Activated CD4-positive, alpha-beta memory T cell treated with anti-CD3 and anti-CD28 coated beads for 36 hours (primary cell): ENCODE measurements around the gene DHODH. TPM values are rescaled to one million over a fixed set of nuclear protein-coding genes. Genes with fewer than 3 reads are reported as not detected.
"Not testable (repeated sequence)": the region's sequence is repeated elsewhere in the genome, so short reads cannot be mapped to it uniquely, and the experiment has no call there.

Source experiments
- CTCF ChIA-PET: fragments of 350-600 bp; sonication (Branson Sonifier 250); formaldehyde crosslinking; loops from one replicate; lab custom pipeline; 2021; ENCODE audit warnings: antibody characterized with exemption, inconsistent platforms; lab: Charles Lee
- POLR2A ChIA-PET: fragments of 350-600 bp; sonication (Branson Sonifier 250); formaldehyde crosslinking; loops from one replicate; lab custom pipeline; 2021; ENCODE audit warnings: antibody characterized with exemption; lab: Charles Lee
- DNase-seq: peaks from one replicate; pipeline ENCODE4 v3.0.0-alpha.2; 2020
- H3K27ac Mint-ChIP-seq: one replicate; pipeline ENCODE4 v1.8.0; 2021; ENCODE audit warnings: mixed read lengths
- H3K27me3 Mint-ChIP-seq: one replicate; pipeline ENCODE4 v1.8.0; 2021; ENCODE audit warnings: mixed read lengths
- H3K36me3 Mint-ChIP-seq: one replicate; pipeline ENCODE4 v1.8.0; 2021; ENCODE audit warnings: mixed read lengths
- H3K4me1 Mint-ChIP-seq: one replicate; pipeline ENCODE4 v1.8.0; 2021; ENCODE audit warnings: low read depth, mixed read lengths
- H3K4me3 Mint-ChIP-seq: one replicate; pipeline ENCODE4 v1.8.0; 2021; ENCODE audit warnings: mild to moderate bottlenecking, mixed read lengths
- H3K9me3 Mint-ChIP-seq: one replicate; pipeline ENCODE4 v1.8.0; 2021; ENCODE audit warnings: mixed read lengths
- intact Hi-C: fragments of 100-400 bp; cut with micrococcal nuclease; formaldehyde crosslinking; loops from one replicate; pipeline ENCODE4 v1.15.1; 2023
- total RNA-seq, 2 experiments: library from RNA; stranded (reverse); gene quantifications; one replicate each; pipeline ENCODE4 v1.2.3, GENCODE V29; 2021

The DHODH gene
- total RNA-seq, 2 experiments from 2014 or later = 16.9 to 18.6 TPM

DNA sequence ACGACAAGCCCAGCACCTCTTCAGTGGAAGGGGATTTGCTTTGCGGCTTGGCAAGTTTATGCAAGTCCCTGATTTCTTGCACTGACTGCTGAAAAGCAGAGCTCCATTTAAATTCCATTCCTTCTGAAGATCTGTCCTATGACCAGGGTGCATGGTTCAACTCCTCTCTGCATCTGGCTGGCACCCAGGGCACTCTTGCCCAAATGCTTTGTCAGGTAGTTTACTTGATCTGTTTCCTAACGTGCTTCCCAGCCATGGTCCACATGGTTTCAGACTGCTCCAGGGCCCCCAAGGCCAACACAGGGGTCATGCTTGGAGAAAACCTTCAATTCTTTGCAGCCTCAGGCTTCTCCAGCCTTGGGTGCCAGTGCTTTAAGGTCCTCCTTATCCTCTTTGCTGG is 34.5 kb downstream of the DHODH start:
- H3K4me1 Mint-ChIP-seq = no peaks in the 10 kb centered on the region
- CTCF ChIA-PET = no interaction called here

DNA sequence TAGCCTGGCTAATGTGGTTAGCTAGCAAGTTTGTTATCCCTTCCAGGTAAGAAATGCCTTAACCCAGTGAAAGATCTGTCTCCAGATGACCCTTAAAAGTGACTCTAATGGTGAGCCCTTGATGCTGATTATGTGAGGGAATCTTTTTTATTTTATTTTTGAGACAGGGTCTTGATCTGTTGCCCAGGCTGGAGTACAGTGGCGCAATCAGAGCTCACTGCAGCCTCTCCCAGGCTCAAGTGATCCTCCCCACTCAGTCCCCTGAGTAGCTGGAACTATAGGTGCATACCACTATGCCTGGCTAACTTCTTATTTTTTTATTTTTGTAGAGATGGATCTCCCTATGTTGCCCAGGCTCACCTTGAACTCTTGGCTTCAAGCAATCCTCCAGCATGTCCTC is 35.0 kb downstream of the DHODH start:
- intact Hi-C loops = no loop called here
- Mint-ChIP-seq H3K4me1 (no peaks in the 10 kb centered on the region), H3K27ac (no peak overlapping the region), H3K36me3 (peaks cover 19% of the 10 kb centered on the region), H3K9me3 (peaks cover 3% of the 10 kb centered on the region), H3K4me3 (no peak overlapping the region), H3K27me3 (no peaks in the 10 kb centered on the region)
- CTCF ChIA-PET = no interaction called here
- POLR2A ChIA-PET = no interaction called here
- no peak for DNase-seq

More for the DNA sequence above, 34.5 kb downstream of the DHODH start:
- H3K27me3 Mint-ChIP-seq = no peaks in the 10 kb centered on the region
- POLR2A ChIA-PET = no interaction called here
- H3K27ac Mint-ChIP-seq = no peak overlapping the region
- no peak overlapping the region for H3K4me3 Mint-ChIP-seq
- H3K9me3 Mint-ChIP-seq = peaks cover 3% of the 10 kb centered on the region
- intact Hi-C loops = no loop called here
- H3K36me3 Mint-ChIP-seq = peaks cover 19% of the 10 kb centered on the region
- DNase-seq = no peak

DNA sequence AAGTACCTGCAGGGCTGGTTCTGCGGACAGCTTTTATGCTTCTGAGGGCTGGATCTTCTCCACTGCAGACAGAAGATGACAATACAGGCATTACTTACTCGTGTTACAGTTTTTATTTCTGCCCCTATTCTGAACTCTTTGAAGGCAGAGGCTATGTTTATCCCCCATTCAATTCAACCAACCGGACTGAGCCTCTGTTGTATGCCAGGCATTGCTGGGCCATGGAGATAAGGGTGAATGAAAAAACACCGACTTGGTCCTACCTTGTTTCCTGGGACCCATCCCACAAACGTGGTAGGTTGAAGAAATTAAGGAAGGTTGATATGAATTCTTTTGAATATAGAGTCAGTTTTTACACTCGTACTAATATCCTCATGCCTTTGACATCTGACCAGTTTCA is 35.8 kb downstream of the DHODH start:
- no peak overlapping the region for H3K4me3 Mint-ChIP-seq
- H3K9me3 Mint-ChIP-seq = peaks cover 9% of the 10 kb centered on the region
- no peak for DNase-seq
- CTCF ChIA-PET = no interaction called here
- intact Hi-C loops = no loop called here
- H3K27me3 Mint-ChIP-seq = no peaks in the 10 kb centered on the region
- H3K36me3 Mint-ChIP-seq = peaks cover 25% of the 10 kb centered on the region
- H3K27ac Mint-ChIP-seq = no peak overlapping the region
- POLR2A ChIA-PET = no interaction called here
- no peaks in the 10 kb centered on the region for H3K4me1 Mint-ChIP-seq

DNA sequence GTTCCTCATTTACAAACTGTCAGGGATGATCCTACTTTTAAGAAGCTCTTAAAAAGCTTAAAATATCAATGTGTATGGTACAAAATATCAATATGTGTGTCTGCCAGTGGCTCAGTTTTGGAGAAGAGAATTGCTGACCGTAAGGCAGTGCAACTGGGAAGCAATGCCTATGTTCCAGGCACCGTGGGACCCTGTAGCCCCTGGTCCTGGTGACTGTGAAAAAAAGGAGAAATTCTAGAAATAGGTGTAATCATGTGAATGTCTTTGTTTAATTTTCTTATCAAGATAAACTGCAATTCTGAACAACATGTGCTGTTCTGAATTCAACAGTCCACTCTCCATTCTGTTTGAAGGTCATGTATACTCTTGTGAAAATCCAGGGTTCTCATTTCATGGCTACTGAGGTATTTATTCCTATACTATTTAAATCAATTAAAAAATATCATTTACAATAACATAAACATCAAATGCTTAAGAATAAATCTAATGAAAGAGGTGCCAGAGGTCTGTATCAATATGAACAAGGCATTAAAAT is 36.3 kb downstream of the DHODH start:
- peaks cover 12% of the 10 kb centered on the region for H3K9me3 Mint-ChIP-seq
- intact Hi-C loops = no loop called here
- no peak overlapping the region for H3K27ac Mint-ChIP-seq
- POLR2A ChIA-PET = no interaction called here
- CTCF ChIA-PET = no interaction called here
- H3K27me3 Mint-ChIP-seq = no peaks in the 10 kb centered on the region
- H3K36me3 Mint-ChIP-seq = peaks cover 26% of the 10 kb centered on the region
- no peak for DNase-seq
- H3K4me1 Mint-ChIP-seq = no peaks in the 10 kb centered on the region
- no peak overlapping the region for H3K4me3 Mint-ChIP-seq

DNA sequence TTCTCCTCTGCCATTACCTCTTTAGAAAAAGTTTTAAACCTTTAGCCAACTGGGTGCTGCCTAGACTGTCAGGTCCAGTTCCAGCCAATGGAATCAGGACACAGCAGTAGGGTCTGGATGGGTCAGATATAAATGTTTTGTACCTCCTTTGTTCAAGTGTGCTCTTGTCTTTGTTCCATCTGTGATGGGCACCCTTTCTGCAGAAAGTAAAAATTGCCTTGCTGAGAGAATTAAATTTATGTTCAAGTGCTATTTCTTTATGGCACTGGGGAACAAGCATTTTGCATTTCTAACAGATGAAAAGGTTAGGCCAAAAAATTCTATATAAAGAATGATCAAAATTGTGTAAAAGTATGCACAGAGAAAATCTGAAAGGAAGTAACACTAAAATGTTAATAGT is 40.6 kb downstream of the DHODH start:
- CTCF ChIA-PET = no interaction called here
- intact Hi-C loops = no loop called here
- H3K27ac Mint-ChIP-seq = no peak overlapping the region
- no peaks in the 10 kb centered on the region for H3K4me1 Mint-ChIP-seq
- H3K4me3 Mint-ChIP-seq = no peak overlapping the region
- peaks cover 6% of the 10 kb centered on the region for H3K36me3 Mint-ChIP-seq
- DNase-seq = no peak
- POLR2A ChIA-PET = interaction anchor here (0.6 kb wide), 1 partner anchor 1366 kb away, joined by 4 read pairs; no protein-coding TSS in a partner anchor
- peaks cover 18% of the 10 kb centered on the region for H3K9me3 Mint-ChIP-seq
- H3K27me3 Mint-ChIP-seq = no peaks in the 10 kb centered on the region

DNA sequence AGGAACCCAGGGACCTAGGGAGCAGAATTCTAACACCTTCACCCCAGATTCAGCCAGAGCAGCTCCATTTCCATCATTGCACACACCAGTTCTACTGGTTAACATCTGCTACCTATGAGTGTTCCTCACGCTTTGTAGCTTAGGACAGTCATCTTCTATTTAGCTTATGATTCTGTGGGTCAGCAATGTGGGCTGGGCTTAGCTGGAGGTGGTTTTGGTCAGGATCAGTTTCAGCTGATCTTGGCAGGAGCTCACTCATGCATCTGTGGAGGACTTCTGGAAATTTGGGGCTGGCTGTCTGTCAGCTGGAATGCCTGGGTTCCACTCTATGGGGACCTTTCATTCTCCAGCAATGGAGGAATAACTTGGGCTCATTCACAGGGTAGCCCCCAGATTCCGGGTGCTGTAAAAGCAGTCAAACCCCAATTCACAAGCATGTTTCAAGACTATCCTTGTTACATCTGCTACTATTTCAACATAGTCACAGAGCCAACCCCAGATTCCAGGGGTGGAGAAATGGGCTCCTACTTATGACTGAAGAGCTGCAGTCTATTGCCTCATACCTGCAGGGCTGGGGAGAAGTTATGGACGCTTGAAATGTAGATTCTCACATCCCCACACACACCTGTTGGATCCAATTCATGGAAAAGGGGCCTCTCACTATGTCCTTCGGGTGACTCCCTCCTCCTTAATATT is 42.4 kb downstream of the DHODH start:
- Mint-ChIP-seq H3K4me1 (no peaks in the 10 kb centered on the region), H3K27me3 (no peaks in the 10 kb centered on the region), H3K4me3 (no peak overlapping the region), H3K9me3 (peaks cover 18% of the 10 kb centered on the region), H3K36me3 (peaks cover 6% of the 10 kb centered on the region), H3K27ac (no peak overlapping the region)
- ChIA-PET POLR2A (no interaction called here), CTCF (no interaction called here)
- DNase-seq = no peak
- intact Hi-C loops = no loop called here

DNA sequence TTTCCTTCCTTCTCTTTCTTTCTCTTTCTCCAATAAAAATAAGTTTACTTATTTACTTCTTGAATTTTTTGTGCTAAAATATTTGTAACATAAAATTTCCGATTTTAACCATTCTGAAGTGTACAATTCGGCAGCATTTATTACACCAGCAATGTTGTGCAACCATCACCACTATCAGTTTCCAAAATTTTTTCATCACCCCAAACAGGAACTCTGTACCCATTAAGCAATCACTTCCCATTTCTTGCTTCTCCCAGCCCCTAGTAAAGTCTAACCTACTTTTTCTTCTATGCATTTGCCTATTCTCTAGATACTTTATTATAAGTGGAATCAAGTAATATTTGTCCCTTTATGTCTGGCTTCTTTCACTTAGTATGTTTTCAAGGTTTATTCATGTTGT is 43.3 kb downstream of the DHODH start:
- H3K36me3 Mint-ChIP-seq = peaks cover 6% of the 10 kb centered on the region
- peaks cover 18% of the 10 kb centered on the region for H3K9me3 Mint-ChIP-seq

DNA sequence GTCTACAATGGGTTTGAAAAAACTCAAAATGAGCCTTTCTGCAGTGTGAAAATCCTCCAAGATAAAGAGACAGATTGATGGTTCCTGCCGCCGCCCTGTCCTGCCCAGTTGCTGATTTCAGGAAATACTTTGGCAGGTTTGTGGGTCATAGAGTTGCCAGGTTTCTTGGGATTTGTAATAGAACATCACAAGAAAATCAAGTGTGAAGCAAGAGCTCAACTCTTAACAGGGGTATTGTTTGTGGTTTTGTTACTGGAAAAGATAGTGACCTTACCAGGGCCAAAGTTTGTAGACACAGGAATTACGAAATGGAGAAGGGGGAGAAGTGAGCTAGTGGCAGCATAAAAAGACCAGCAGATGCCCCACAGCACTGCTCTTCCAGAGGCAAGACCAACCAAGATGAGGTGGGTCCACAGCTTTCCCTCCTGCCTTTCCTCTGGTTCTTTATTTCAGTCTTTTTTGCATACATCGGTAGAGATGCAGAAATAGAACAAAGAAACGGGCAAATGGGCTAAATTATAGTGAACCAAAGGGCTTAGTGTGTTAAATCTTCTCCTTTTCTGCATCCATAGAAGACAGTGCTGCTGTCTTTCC is 45.8 kb downstream of the DHODH start, which contains the start of gene HP:
Gene HP (plus strand): TSS at position 252 of the 594 bp plus-strand sequence. CDS start 148 bp downstream, at position 400.
- POLR2A ChIA-PET, H3K4me3 Mint-ChIP-seq, CTCF ChIA-PET, H3K27me3 Mint-ChIP-seq, intact Hi-C loops, H3K27ac Mint-ChIP-seq, DNase-seq, H3K36me3 Mint-ChIP-seq, H3K4me1 Mint-ChIP-seq: not testable (repeated sequence)
- peaks cover 12% of the 10 kb centered on the region for H3K9me3 Mint-ChIP-seq

More for the DNA sequence above, 43.3 kb downstream of the DHODH start:
- POLR2A ChIA-PET = no interaction called here
- CTCF ChIA-PET = no interaction called here
- no peak overlapping the region for H3K4me3 Mint-ChIP-seq
- no peaks in the 10 kb centered on the region for H3K27me3 Mint-ChIP-seq
- no peak for DNase-seq
- intact Hi-C loops = no loop called here
- no peak overlapping the region for H3K27ac Mint-ChIP-seq
- H3K4me1 Mint-ChIP-seq = no peaks in the 10 kb centered on the region

DNA sequence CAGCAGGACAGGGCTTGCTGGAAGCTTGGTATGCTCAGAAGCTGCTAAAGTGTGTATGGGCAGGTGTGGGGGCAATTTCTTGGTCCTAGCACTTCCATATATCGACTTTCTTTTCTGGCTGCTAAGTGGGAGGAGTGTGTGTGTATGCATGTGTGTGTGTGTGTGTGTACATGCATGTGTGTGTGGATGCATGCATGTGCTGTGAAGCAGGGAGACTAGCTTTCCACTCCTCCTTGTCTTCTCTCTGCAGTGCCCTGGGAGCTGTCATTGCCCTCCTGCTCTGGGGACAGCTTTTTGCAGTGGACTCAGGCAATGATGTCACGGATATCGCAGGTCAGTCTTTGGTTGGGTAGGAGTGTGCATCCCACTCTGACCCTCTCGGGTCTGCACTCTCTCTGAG is 47.4 kb downstream of the DHODH start:
- H3K9me3 Mint-ChIP-seq = peaks cover under 1% of the 10 kb centered on the region
- no peaks in the 10 kb centered on the region for H3K36me3 Mint-ChIP-seq
- no peak overlapping the region for H3K4me3 Mint-ChIP-seq
- H3K4me1 Mint-ChIP-seq = no peaks in the 10 kb centered on the region
- no peak overlapping the region for H3K27ac Mint-ChIP-seq
- no peaks in the 10 kb centered on the region for H3K27me3 Mint-ChIP-seq
- intact Hi-C loops = no loop called here
- CTCF ChIA-PET = no interaction called here
- POLR2A ChIA-PET = no interaction called here
- DNase-seq = no peak

DNA sequence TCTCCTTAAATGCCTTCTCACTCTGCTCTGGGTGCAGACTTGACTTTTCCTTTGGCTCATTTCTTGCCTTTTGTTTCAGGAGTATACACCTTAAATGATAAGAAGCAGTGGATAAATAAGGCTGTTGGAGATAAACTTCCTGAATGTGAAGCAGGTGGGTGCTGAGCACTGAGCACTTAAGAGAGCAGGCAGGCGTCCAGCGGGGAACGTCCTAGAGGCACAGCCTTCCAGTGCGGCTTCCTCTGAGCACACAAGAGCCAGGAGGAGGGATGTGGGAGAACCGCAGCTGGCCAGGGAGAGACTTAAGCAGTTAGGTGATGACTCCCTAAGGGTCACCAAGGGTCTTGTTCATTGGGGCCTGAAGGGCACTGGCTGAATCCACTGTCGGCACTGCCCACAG is 48.8 kb downstream of the DHODH start:
- intact Hi-C loops, DNase-seq, H3K36me3 Mint-ChIP-seq, H3K27me3 Mint-ChIP-seq, H3K27ac Mint-ChIP-seq, H3K9me3 Mint-ChIP-seq, POLR2A ChIA-PET, H3K4me1 Mint-ChIP-seq, H3K4me3 Mint-ChIP-seq, CTCF ChIA-PET: not testable (repeated sequence)

DNA sequence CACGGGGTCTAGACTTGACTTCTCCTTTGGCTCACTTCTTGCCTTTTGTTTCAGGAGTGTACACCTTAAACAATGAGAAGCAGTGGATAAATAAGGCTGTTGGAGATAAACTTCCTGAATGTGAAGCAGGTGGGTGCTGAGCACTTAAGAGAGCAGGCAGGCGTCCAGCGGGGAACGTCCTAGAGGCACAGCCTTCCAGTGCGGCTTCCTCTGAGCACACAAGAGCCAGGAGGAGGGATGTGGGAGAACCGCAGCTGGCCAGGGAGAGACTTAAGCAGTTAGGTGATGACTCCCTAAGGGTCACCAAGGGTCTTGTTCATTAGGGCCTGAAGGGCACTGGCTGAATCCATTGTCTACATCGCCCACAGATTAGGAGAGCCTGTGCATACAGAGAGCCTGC is 50.5 kb downstream of the DHODH start:
- H3K27ac Mint-ChIP-seq, H3K4me1 Mint-ChIP-seq, intact Hi-C loops, H3K4me3 Mint-ChIP-seq, H3K27me3 Mint-ChIP-seq, CTCF ChIA-PET, DNase-seq, POLR2A ChIA-PET, H3K36me3 Mint-ChIP-seq, H3K9me3 Mint-ChIP-seq: not testable (repeated sequence)

DNA sequence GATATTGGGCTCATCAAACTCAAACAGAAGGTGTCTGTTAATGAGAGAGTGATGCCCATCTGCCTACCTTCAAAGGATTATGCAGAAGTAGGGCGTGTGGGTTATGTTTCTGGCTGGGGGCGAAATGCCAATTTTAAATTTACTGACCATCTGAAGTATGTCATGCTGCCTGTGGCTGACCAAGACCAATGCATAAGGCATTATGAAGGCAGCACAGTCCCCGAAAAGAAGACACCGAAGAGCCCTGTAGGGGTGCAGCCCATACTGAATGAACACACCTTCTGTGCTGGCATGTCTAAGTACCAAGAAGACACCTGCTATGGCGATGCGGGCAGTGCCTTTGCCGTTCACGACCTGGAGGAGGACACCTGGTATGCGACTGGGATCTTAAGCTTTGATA is 51.9 kb downstream of the DHODH start:
- DNase-seq = no peak
- Mint-ChIP-seq H3K4me3 (no peak overlapping the region), H3K9me3 (no peaks in the 10 kb centered on the region), H3K4me1 (no peaks in the 10 kb centered on the region), H3K36me3 (no peaks in the 10 kb centered on the region), H3K27ac (no peak overlapping the region), H3K27me3 (no peaks in the 10 kb centered on the region)
- ChIA-PET POLR2A (no interaction called here), CTCF (no interaction called here)
- intact Hi-C loops = no loop called here

DNA sequence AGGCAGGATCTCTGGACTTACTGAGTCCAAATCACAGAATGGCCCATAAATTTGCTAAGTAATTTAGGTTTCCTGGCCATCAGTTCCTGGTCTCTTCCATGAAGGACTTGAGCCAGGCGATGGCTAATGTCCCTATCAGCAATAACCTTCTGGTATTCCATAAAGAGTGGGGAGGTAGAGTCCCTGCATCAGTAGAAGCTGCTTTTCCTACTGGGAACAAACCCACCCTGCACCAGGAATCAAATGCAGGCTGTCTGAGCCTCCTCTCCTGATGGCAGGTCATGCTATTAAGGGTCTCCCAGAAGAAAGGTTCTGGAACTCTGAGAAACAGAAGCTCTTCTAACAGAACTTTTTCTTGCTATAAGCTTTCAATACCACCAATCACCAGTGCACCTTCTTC is 53.0 kb downstream of the DHODH start:
- intact Hi-C loops = no loop called here
- H3K9me3 Mint-ChIP-seq = no peaks in the 10 kb centered on the region
- ChIA-PET POLR2A (no interaction called here), CTCF (no interaction called here)
- H3K36me3 Mint-ChIP-seq = no peaks in the 10 kb centered on the region
- H3K27ac Mint-ChIP-seq = no peak overlapping the region
- DNase-seq = no peak
- H3K27me3 Mint-ChIP-seq = no peaks in the 10 kb centered on the region
- no peak overlapping the region for H3K4me3 Mint-ChIP-seq
- no peaks in the 10 kb centered on the region for H3K4me1 Mint-ChIP-seq
